ENCODE data around the gene FOXP1. TPM values are rescaled to one million over a fixed set of nuclear protein-coding genes. Genes with fewer than 3 reads are reported as not detected.
A peak's percentile ranks its signal among the peaks of the same experiment; 100 is the strongest.

FOXP1 gene
- total RNA-seq, 1 experiment from 2014 or later = 75.3 TPM

GRCh38 chr3:71175691-71176365 lies 407.7 kb downstream of the FOXP1 start:
- no peak overlapping the region for H2BK20ac ChIP-seq (ENCODE audit: low read depth, low read length, poor library complexity, severe bottlenecking)
- no peak overlapping the region for H3T11ph ChIP-seq (ENCODE audit: low read length)
- H4K8ac ChIP-seq (replicated peaks; ENCODE audit: insufficient read length, low read depth, low read length) = no peak overlapping the region
- no peak overlapping the region for H2BK15ac ChIP-seq (ENCODE audit: low read depth, low read length)
- H3K27ac ChIP-seq (ENCODE audit: insufficient read length, low read depth, low read length) = no peak overlapping the region
- peak overlapping the region in 1 of 3 experiments; percentile 48; a peak in 2 of 7 replicates for H3K27ac Mint-ChIP-seq
- no peaks in the 10 kb centered on the region for H3K23me2 ChIP-seq (ENCODE audit: insufficient read length, low read depth, low read length, poor library complexity, severe bottlenecking)
- H4K5ac ChIP-seq (ENCODE audit: insufficient read length, low read depth, low read length) = no peak overlapping the region
- H4K91ac ChIP-seq (ENCODE audit: insufficient read length, low read depth, low read length) = no peak overlapping the region
- no peak overlapping the region for H3K4ac ChIP-seq (ENCODE audit: low read depth, low read length)
- H3K4me1 Mint-ChIP-seq = peaks cover 22 to 31% of the 10 kb centered on the region in 2 experiments
- H3K9ac ChIP-seq (ENCODE audit: extremely low read depth, insufficient read length, low read length) = no peak overlapping the region
- H2BK12ac ChIP-seq (ENCODE audit: insufficient read length, low read depth, low read length) = no peak overlapping the region
- no peak overlapping the region for H3K56ac ChIP-seq (ENCODE audit: insufficient read length, low read depth, low read length)
- no peak overlapping the region for H2BK5ac ChIP-seq (ENCODE audit: insufficient read length, low read length)
- H3K9me3 ChIP-seq (ENCODE audit: control insufficient read depth, low read depth, low read length) = no peaks in the 10 kb centered on the region
- H3K18ac ChIP-seq (ENCODE audit: insufficient read length, low read depth, low read length) = no peak overlapping the region
- H3K79me1 ChIP-seq (ENCODE audit: insufficient read depth, low read depth, low read length, poor library complexity, severe bottlenecking) = no peaks in the 10 kb centered on the region
- H3K36me3 Mint-ChIP-seq (ENCODE audit: insufficient read depth in 1 of 3, low read depth in 3 of 3) = peaks cover 0 to 16% (median 10%) of the 10 kb centered on the region in 3 experiments; a peak in 4 of 7 replicates
- H3K4me1 ChIP-seq (ENCODE audit: insufficient read depth, low read length) = no peaks in the 10 kb centered on the region
- H2BK120ac ChIP-seq (ENCODE audit: low read depth, low read length, poor library complexity, severe bottlenecking) = no peak overlapping the region
- H4K20me1 ChIP-seq (ENCODE audit: control insufficient read depth, insufficient read depth, insufficient read length) = no peaks in the 10 kb centered on the region
- H3K27me3 ChIP-seq (ENCODE audit: insufficient read depth, low read length) = no peaks in the 10 kb centered on the region
- H3K14ac ChIP-seq (ENCODE audit: insufficient read depth, low read length) = no peak overlapping the region
- H3K4me2 ChIP-seq (ENCODE audit: insufficient read depth, insufficient read length, low read length) = no peak overlapping the region
- no peak overlapping the region for H2AK5ac ChIP-seq (ENCODE audit: insufficient read length, low read length)
- WGBS (ENCODE audit: extremely low coverage, insufficient read length, low lambda C conversion rate) = no CpG with 5 or more reads among the region's 5 CpGs
- no peak overlapping the region for H3K23ac ChIP-seq (ENCODE audit: insufficient read length, low read depth, low read length)
- no peaks in the 10 kb centered on the region for H3K27me3 Mint-ChIP-seq (ENCODE audit: low read depth)
- no peak overlapping the region for H3K4me3 Mint-ChIP-seq
- H3K9me3 Mint-ChIP-seq = no peaks in the 10 kb centered on the region
- no peak for TF ChIP-seq CTCF (conservative IDR thresholded peaks at IDR 0.05)
- no peak for DNase-seq
- H2AFZ ChIP-seq (ENCODE audit: low read length) = no peak overlapping the region
- no peaks in the 10 kb centered on the region for H3K79me2 ChIP-seq (ENCODE audit: insufficient read depth, low read length)

Measured in H9 (cell line).